GM18951 (cell line): ENCODE data around the gene SLC5A9.

Source experiments
- POLR2A ChIP-seq: IDR thresholded peaks from 4 replicates; pipeline ENCODE4 v1.6.1; 2011; ENCODE audit warnings: mild to moderate bottlenecking; ENCODE audit not compliant: insufficient read length, insufficient read depth; ENCODE audit errors: extremely low read depth
- in situ Hi-C: fragments of 300-500 bp; cut with MboI; formaldehyde crosslinking; loops from one replicate; pipeline ENCODE4 v1.12.0; 2022; ENCODE audit warnings: low sequenced_read_pairs, mixed read lengths, inconsistent platforms; ENCODE audit not compliant: unreplicated experiment

The SLC5A9 gene

GRCh38 chr1:48217856-48218255, 4.7 kb upstream of the SLC5A9 start:
- no peak for TF ChIP-seq POLR2A
- in situ Hi-C loops = no loop called here

GRCh38 chr1:48219803-48220202, 2.7 kb upstream of the SLC5A9 start:
- in situ Hi-C loops = no loop called here
- TF ChIP-seq POLR2A = no peak

- no peak for TF ChIP-seq POLR2A
- in situ Hi-C loops = no loop called here
Observed at GRCh38 chr1:48221122-48221521, 1.4 kb upstream of the SLC5A9 start.

GRCh38 chr1:48221657-48222056, 859 bp upstream of the SLC5A9 start:
- no peak for TF ChIP-seq POLR2A
- in situ Hi-C loops = no loop called here

GRCh38 chr1:48223366-48224240, 1.1 kb downstream of the SLC5A9 start:
- TF ChIP-seq POLR2A = no peak
- in situ Hi-C loops = no loop called here

- in situ Hi-C loops = no loop called here
- TF ChIP-seq POLR2A = no peak
Observed at GRCh38 chr1:48224791-48225190, 2.3 kb downstream of the SLC5A9 start.

GRCh38 chr1:48225579-48225978, 3.1 kb downstream of the SLC5A9 start:
- TF ChIP-seq POLR2A = no peak
- in situ Hi-C loops = no loop called here

GRCh38 chr1:48227165-48228013, 4.9 kb downstream of the SLC5A9 start:
- in situ Hi-C loops = no loop called here
- no peak for TF ChIP-seq POLR2A

- TF ChIP-seq POLR2A = no peak
- in situ Hi-C loops = no loop called here
Observed at GRCh38 chr1:48228156-48228555, 5.6 kb downstream of the SLC5A9 start.

- in situ Hi-C loops = no loop called here
- no peak for TF ChIP-seq POLR2A
Observed at GRCh38 chr1:48229317-48229716, 6.8 kb downstream of the SLC5A9 start.

- TF ChIP-seq POLR2A = no peak
- in situ Hi-C loops = no loop called here
Observed at GRCh38 chr1:48230236-48230635, 7.7 kb downstream of the SLC5A9 start.

GRCh38 chr1:48232722-48233121, 10.2 kb downstream of the SLC5A9 start:
- in situ Hi-C loops = no loop called here

GRCh38 chr1:48233666-48234485, 11.4 kb downstream of the SLC5A9 start:
- no peak for TF ChIP-seq POLR2A
- in situ Hi-C loops = no loop called here

More at GRCh38 chr1:48232722-48233121, 10.2 kb downstream of the SLC5A9 start:
- TF ChIP-seq POLR2A = no peak
